Cardiac septum (tissue), 1 donor: ENCODE measurements around the gene ST7L. TPM values are rescaled to one million over a fixed set of nuclear protein-coding genes. Genes with fewer than 3 reads are reported as not detected.

Experiments
- DNase-seq: peaks from one replicate; pipeline ENCODE4 v3.0.0-alpha.2; 2020; ENCODE audit warnings: low spot score
- intact Hi-C: fragments of 100-400 bp; cut with DNase I; formaldehyde crosslinking; loops from one replicate; pipeline ENCODE4 v1.14.0; 2022
- total RNA-seq: library from RNA; stranded (reverse); fragmentation: NEBNext Ultra II Directional; extraction: Animal tissue kit (Norgen Biotek cat#: 25700); gene quantifications from one replicate; pipeline ENCODE4 v1.2.1, GENCODE V29; 2021
- donor health status: DM: no; HTN: no; CAD: no.

ST7L gene
- total RNA-seq, 1 donor from 2014 or later: 14.0 TPM

- intact Hi-C loops: no loop called here
- DNase-seq: no peak
Observed at GRCh38 chr1:112558634-112559033, 60.3 kb downstream of the ST7L start.

GRCh38 chr1:112557385-112557784, 61.6 kb downstream of the ST7L start:
- intact Hi-C loops: no loop called here
- no peak for DNase-seq

- intact Hi-C loops: no loop called here
- no peak for DNase-seq
Observed at GRCh38 chr1:112554411-112554810, 64.5 kb downstream of the ST7L start.

GRCh38 chr1:112549590-112549989, 69.4 kb downstream of the ST7L start:
- intact Hi-C loops: loop anchor here (10.0 kb wide), 1 partner anchor 65 kb away; the partner anchor contains the start of genes CAPZA1 and ST7L
- no peak for DNase-seq

GRCh38 chr1:112548547-112548946, 70.4 kb downstream of the ST7L start:
- DNase-seq: no peak
- intact Hi-C loops: loop anchor here (10.0 kb wide), 1 partner anchor 66 kb away; the partner anchor contains the start of genes CAPZA1 and ST7L

- DNase-seq: no peak
- intact Hi-C loops: loop anchor here (10.0 kb wide), 1 partner anchor 69 kb away; the partner anchor contains the start of genes CAPZA1 and ST7L
Observed at GRCh38 chr1:112546076-112546475, 72.9 kb downstream of the ST7L start.

GRCh38 chr1:112544751-112545150, 74.2 kb downstream of the ST7L start:
- DNase-seq: no peak
- intact Hi-C loops: loop anchor here (10.0 kb wide), 1 partner anchor 70 kb away; the partner anchor contains the start of genes CAPZA1 and ST7L

GRCh38 chr1:112544011-112544688, 74.8 kb downstream of the ST7L start:
- no peak for DNase-seq
- intact Hi-C loops: loop anchor here (10.0 kb wide), 1 partner anchor 71 kb away; the partner anchor contains the start of genes CAPZA1 and ST7L

- DNase-seq: no peak
- intact Hi-C loops: loop anchor here (10.0 kb wide), 1 partner anchor 72 kb away; the partner anchor contains the start of genes CAPZA1 and ST7L
Observed at GRCh38 chr1:112542206-112542973, 76.6 kb downstream of the ST7L start.

- no peak for DNase-seq
- intact Hi-C loops: loop anchor here (10.0 kb wide), 1 partner anchor 74 kb away; the partner anchor contains the start of genes CAPZA1 and ST7L
Observed at GRCh38 chr1:112541299-112541698, 77.6 kb downstream of the ST7L start.

GRCh38 chr1:112540226-112540794, 78.6 kb downstream of the ST7L start:
- intact Hi-C loops: loop anchor here (10.0 kb wide), 1 partner anchor 74 kb away; the partner anchor contains the start of genes CAPZA1 and ST7L
- DNase-seq: no peak

GRCh38 chr1:112538883-112539282, 80.1 kb downstream of the ST7L start:
- no peak for DNase-seq
- intact Hi-C loops: no loop called here

- intact Hi-C loops: no loop called here
- no peak for DNase-seq
Observed at GRCh38 chr1:112537456-112537855, 81.5 kb downstream of the ST7L start.

GRCh38 chr1:112536561-112536960, 82.4 kb downstream of the ST7L start:
- no peak for DNase-seq
- intact Hi-C loops: no loop called here

GRCh38 chr1:112533029-112533428, 85.9 kb downstream of the ST7L start:
- intact Hi-C loops: no loop called here
- no peak for DNase-seq

- no peak for DNase-seq
- intact Hi-C loops: no loop called here
Observed at GRCh38 chr1:112532064-112532463, 86.9 kb downstream of the ST7L start.

- no peak for DNase-seq
- intact Hi-C loops: no loop called here
Observed at GRCh38 chr1:112530832-112531231, 88.1 kb downstream of the ST7L start.

GRCh38 chr1:112529301-112529700, 89.6 kb downstream of the ST7L start:
- intact Hi-C loops: no loop called here
- no peak for DNase-seq

- no peak for DNase-seq
- intact Hi-C loops: no loop called here
Observed at GRCh38 chr1:112528076-112528475, 90.9 kb downstream of the ST7L start.
